Measurements from ENCODE around the gene PGA5.
"Not testable (repeated sequence)": the region's sequence is repeated elsewhere in the genome, so short reads cannot be mapped to it uniquely, and the experiment has no call there.

DNA sequence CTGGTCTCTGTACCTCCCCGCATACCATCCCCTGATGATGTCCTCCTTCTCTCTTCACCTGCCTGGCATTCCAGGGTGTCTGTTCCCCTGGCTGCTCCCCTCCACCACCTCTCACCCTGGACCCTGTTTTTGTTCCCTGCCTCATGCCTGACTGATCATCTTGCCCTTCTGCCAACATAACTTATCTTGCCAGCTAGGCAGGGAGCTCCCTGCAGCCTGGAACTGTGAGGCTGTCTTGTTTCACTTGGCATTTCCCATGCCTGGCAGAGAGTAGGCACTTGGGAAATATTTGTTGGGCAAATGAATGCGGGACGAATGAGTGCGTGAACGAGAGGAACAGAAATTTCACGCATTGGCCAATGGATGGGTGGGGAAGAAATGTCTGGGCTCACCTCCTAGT is 11.5 kb upstream of the PGA5 start:
- TF ChIP-seq, protein P1, sequence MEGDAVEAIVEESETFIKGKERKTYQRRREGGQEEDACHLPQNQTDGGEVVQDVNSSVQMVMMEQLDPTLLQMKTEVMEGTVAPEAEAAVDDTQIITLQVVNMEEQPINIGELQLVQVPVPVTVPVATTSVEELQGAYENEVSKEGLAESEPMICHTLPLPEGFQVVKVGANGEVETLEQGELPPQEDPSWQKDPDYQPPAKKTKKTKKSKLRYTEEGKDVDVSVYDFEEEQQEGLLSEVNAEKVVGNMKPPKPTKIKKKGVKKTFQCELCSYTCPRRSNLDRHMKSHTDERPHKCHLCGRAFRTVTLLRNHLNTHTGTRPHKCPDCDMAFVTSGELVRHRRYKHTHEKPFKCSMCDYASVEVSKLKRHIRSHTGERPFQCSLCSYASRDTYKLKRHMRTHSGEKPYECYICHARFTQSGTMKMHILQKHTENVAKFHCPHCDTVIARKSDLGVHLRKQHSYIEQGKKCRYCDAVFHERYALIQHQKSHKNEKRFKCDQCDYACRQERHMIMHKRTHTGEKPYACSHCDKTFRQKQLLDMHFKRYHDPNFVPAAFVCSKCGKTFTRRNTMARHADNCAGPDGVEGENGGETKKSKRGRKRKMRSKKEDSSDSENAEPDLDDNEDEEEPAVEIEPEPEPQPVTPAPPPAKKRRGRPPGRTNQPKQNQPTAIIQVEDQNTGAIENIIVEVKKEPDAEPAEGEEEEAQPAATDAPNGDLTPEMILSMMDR (IDR thresholded peaks at IDR 0.05), result not testable (repeated sequence)
- TF ChIP-seq EZH2 (IDR thresholded peaks at IDR 0.05), result not testable (repeated sequence)
